AML-193 (cell line): ENCODE results near the gene SMCR8.
A peak's percentile ranks its signal among the peaks of the same experiment; 100 is the strongest.
"Not testable (repeated sequence)": the region's sequence is repeated elsewhere in the genome, so short reads cannot be mapped to it uniquely, and the experiment has no call there.

Experiments used
- DNase-seq, 2 experiments: peaks; one replicate each; lab custom pipeline; 2025; lab: John Stamatoyannopoulos, UW

Gene SMCR8

DNA sequence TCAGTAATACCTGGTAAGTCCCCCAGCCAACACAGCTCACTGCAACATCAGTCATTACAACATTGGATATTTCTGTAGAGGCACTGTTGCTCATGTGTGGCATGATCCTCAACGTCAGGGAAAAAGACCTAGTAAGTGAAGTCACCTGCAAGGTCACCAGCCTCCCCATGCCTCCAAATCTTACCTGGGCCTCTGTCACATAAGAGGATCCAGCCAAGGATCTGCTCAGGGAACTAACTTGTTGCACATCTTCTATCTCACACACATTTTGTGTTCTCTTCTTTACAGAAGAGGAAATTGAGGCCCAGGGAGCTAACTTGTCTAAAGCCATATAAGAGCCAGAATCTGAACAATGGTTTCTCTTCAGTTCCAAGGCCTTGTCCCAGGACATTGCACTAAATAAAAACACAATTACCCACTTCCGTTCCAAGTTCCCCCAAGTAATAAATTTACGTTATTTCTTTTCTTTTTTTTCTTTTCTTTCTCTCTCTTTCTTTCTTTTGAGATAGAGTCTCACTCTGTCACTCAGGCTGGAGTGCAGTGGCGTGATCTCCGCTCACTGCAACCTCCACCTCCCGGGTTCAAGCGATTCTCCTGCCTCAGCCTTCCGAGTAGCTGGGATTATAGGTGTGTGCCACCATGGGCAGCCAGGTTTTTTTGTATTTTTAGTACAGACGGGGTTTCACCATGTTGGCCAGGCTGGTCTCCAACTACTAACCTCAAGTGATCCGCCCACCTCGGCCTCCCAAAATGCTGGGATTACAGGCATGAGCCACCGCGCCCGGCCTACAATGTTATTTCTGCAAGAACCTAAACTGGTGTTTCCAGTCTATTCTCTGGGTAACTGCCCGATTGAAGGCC lies 47.0 kb downstream of the SMCR8 start:
- no peak for DNase-seq

DNA sequence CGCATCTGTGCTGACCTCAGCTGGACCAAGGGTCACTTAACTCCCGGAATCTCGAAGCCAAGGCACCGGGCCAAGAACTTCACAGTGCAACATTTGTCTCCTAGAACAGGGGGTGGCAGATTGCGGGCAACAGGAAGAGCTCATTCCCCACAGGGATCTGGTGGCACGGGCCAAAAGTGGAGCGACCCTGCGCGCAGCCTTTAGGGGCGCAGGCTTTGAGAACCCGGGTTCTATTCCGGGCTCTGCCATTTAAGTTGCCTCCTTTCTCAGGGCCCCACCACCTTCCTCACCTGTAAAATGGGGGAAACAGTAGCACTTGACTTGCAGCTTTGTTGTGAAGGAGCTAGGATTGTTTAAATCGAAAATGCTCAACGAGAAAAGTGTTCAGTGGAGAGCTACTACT lies 47.6 kb downstream of the SMCR8 start:
- no peak for DNase-seq

- DNase-seq: peak; percentile 53 to 64
Observed at GRCh38 chr17:18363101-18364049, 48.3 kb downstream of the SMCR8 start, which contains the start of gene SHMT1. SHMT1 (minus strand) TSS chr17:18363550; CDS start chr17:18355981, 7,569 bp downstream.

GRCh38 chr17:18364166-18364565 lies 49.1 kb downstream of the SMCR8 start:
- DNase-seq: no peak

GRCh38 chr17:18368946-18369345 lies 53.9 kb downstream of the SMCR8 start:
- DNase-seq: no peak

DNA sequence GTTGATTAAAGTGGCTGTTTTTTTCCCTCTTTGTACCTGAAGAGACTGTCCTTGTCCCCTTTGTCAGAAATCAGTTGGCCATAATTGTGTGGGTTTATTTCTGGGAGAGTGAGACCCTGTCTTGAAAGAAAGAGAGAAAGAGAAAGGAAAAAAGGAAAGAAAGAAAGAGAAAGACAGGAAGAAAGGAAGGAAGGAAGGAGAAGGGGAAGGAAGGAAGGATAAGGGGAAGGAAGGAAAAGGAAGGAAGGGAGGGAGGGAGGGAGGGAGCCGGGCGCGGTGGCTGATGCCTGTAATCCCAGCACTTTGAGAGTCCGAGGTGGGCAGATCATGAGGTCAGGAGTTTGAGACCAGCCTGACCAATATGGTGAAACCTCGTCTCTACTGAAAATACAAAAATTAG lies 55.7 kb downstream of the SMCR8 start:
- DNase-seq: no peak

GRCh38 chr17:18371455-18371854 lies 56.4 kb downstream of the SMCR8 start:
- DNase-seq: no peak

GRCh38 chr17:18373181-18373580 lies 58.1 kb downstream of the SMCR8 start:
- DNase-seq: not testable (repeated sequence)

GRCh38 chr17:18374216-18374615 lies 59.1 kb downstream of the SMCR8 start:
- DNase-seq: no peak
